K562 (cell line): ENCODE measurements around the gene SDK1. TPM values are rescaled to one million over a fixed set of nuclear protein-coding genes. Genes with fewer than 3 reads are reported as not detected.

Experiments used
- ATAC-seq: fragments of 200-7000 bp; cut with Tn5 transposase; 3 replicates; pipeline ENCODE4 v1.9.1; 2020; ENCODE audit warnings: moderate library complexity
- BruUV-seq: library from RNA; stranded (reverse); fragments of 400-500 nt; replicated peaks from 2 replicates; lab custom pipeline; 2021; lab: Mats Ljungman, UMichigan
- CTCF ChIA-PET: fragments of 300-600 bp; formaldehyde crosslinking; extraction: SDS; loops from one replicate; lab custom pipeline; 2021; ENCODE audit warnings: low intra/inter-chr PET ratio; lab: Yijun Ruan, JAX
- POLR2A ChIA-PET: fragments of 300-600, 350-650 bp; sonication (Branson Sonifier 250); formaldehyde crosslinking; extraction: SDS; loops from one replicate; lab custom pipeline; 2021; ENCODE audit warnings: antibody characterized with exemption, inconsistent platforms; lab: Yijun Ruan, JAX
- DNase-seq, 4 experiments: peaks; one replicate each; pipeline versions ENCODE4 v3.0.0 to v3.0.0-alpha.2; 2011 to 2018; ENCODE audit warnings: low spot score in 3 of 4, mixed read lengths in 3 of 4; ENCODE audit errors: extremely low read depth in 1 of 4
- FAIRE-seq: peaks from 2 replicates; lab custom pipeline; 2011; peaks lifted over from hg19 to GRCh38; lab: Jason Lieb, UNC
- H2AFZ ChIP-seq: 2 replicates; pipeline ENCODE4 v1.6.0; 2011; ENCODE audit warnings: low read depth, low read length, control low read depth, inconsistent platforms
- H3K27ac ChIP-seq: fragments of 200-600 bp; 3 replicates; pipeline ENCODE4 v1.8.0; 2011; ENCODE audit warnings: low read depth, mild to moderate bottlenecking, control low read depth, inconsistent platforms, low read length, moderate library complexity, mixed read lengths; ENCODE audit errors: extremely low read depth
- H3K27me3 ChIP-seq, 2 experiments: fragments of 300-600 bp in 1 of 2; 2 replicates in 1 of 2; 3 replicates in 1 of 2; pipeline versions ENCODE4 v1.6.0 to v1.8.0; 2011; ENCODE audit warnings: inconsistent platforms in 2 of 2, low read length in 2 of 2, mild to moderate bottlenecking in 1 of 2, mixed read lengths in 1 of 2, moderate library complexity in 1 of 2; ENCODE audit not compliant: control insufficient read depth in 2 of 2, insufficient read depth in 2 of 2
- H3K36me3 ChIP-seq: fragments of 300-600 bp; 3 replicates; pipeline ENCODE4 v1.8.0; 2011; ENCODE audit warnings: mild to moderate bottlenecking, low read length, inconsistent platforms; ENCODE audit not compliant: control insufficient read depth, insufficient read depth
- H3K4me1 ChIP-seq, 2 experiments: fragments of 200-600 bp in 1 of 2; replicated peaks in 1 of 2; 2 replicates in 1 of 2; 3 replicates in 1 of 2; pipeline versions ENCODE4 v1.5.1 to v1.8.0; 2011; ENCODE audit warnings: inconsistent platforms in 2 of 2, low read length in 2 of 2, mild to moderate bottlenecking in 1 of 2, mixed read lengths in 1 of 2, moderate library complexity in 1 of 2; ENCODE audit not compliant: control insufficient read depth in 2 of 2, insufficient read depth in 2 of 2
- H3K4me2 ChIP-seq: 2 replicates; pipeline ENCODE4 v1.6.1; 2011; ENCODE audit warnings: low read length, control low read depth, inconsistent platforms, mixed read lengths; ENCODE audit not compliant: insufficient read depth
- H3K4me3 ChIP-seq: fragments of 200-600 bp; sonication (generic), shearing (Covaris generic); 2 replicates; pipeline ENCODE4 v1.5.1; 2016; ENCODE audit warnings: control low read depth, inconsistent platforms
- H3K79me2 ChIP-seq: fragments of 200-600 bp; 3 replicates; pipeline ENCODE4 v1.8.0; 2011; ENCODE audit warnings: low read length, inconsistent platforms; ENCODE audit not compliant: control insufficient read depth, insufficient read depth
- H3K9ac ChIP-seq, 2 experiments: 2 replicates each; pipeline versions ENCODE4 v1.6.0 to v1.6.1; 2011; ENCODE audit warnings: low read depth in 2 of 2, low read length in 2 of 2, control low read depth in 1 of 2, inconsistent platforms in 1 of 2, mild to moderate bottlenecking in 1 of 2, mixed read lengths in 1 of 2; ENCODE audit not compliant: insufficient read depth in 1 of 2
- H3K9me1 ChIP-seq: one replicate; pipeline ENCODE4 v1.6.0; 2011; ENCODE audit warnings: inconsistent platforms, mild to moderate bottlenecking, low read length, moderate library complexity; ENCODE audit not compliant: control insufficient read depth, insufficient read depth
- H3K9me3 ChIP-seq: replicated peaks from 2 replicates; pipeline ENCODE4 v1.5.1; 2011; ENCODE audit warnings: low read depth, low read length, inconsistent platforms; ENCODE audit not compliant: control insufficient read depth, insufficient read depth
- H4K20me1 ChIP-seq: replicated peaks from 2 replicates; pipeline ENCODE4 v1.6.1; 2011; ENCODE audit warnings: low read length, inconsistent platforms, mixed read lengths; ENCODE audit not compliant: control insufficient read depth, insufficient read depth
- BRF1 ChIP-seq: IDR thresholded peaks from 3 replicates; pipeline ENCODE4 v1.6.1; 2011; ENCODE audit warnings: borderline replicate concordance, mild to moderate bottlenecking; ENCODE audit not compliant: insufficient read length; ENCODE audit errors: extremely low read depth
- JUND ChIP-seq, 2 experiments: IDR thresholded peaks; 2 replicates in 1 of 2; 3 replicates in 1 of 2; pipeline ENCODE4 v1.6.1; 2011; ENCODE audit warnings: borderline replicate concordance in 2 of 2, low read depth in 2 of 2, low read length in 2 of 2, improper control_type of control experiment in 1 of 2, missing biosample characterization in 1 of 2, missing genetic modification characterization in 1 of 2, missing genetic modification reagents in 1 of 2
- MTA2 ChIP-seq: fragments of 450-650 bp; IDR thresholded peaks from 2 replicates; pipeline ENCODE4 v1.6.1; 2016; ENCODE audit warnings: low read depth
- ZNF239 ChIP-seq: fragments of 250-450 bp; sonication (Bioruptor Pico); IDR thresholded peaks from 2 replicates; pipeline ENCODE4 v1.4.0; 2020; ENCODE audit warnings: mild to moderate bottlenecking
- ZNF282 ChIP-seq: sonication (generic); formaldehyde crosslinking; IDR thresholded peaks from 2 replicates; pipeline ENCODE4 v1.8.1; 2023; ENCODE audit warnings: missing genetic modification reagents
- ZNF778 ChIP-seq: fragments of 450-650 bp; formaldehyde crosslinking; IDR thresholded peaks from 2 replicates; pipeline ENCODE4 v1.4.0; 2020; ENCODE audit warnings: mild to moderate bottlenecking, moderate library complexity
- WGBS: fragments of 100-300 bp; shearing (Covaris generic); methylation state at CpG from one replicate; pipeline ENCODE4 v1.1.6; 2016; ENCODE audit warnings: low coverage, mixed read lengths; ENCODE audit not compliant: insufficient coverage; ENCODE audit errors: missing lambda C conversion rate; 5-methylcytosine and 5-hydroxymethylcytosine counted together
- in situ Hi-C: fragments of 300-500 bp; cut with MboI; formaldehyde crosslinking; loops from 4 replicates; pipeline ENCODE4 v1.15.0; 2018; ENCODE audit warnings: inconsistent platforms, mixed read lengths
- intact Hi-C: fragments of 100-400 bp; cut with micrococcal nuclease; formaldehyde crosslinking; loops from 2 replicates; pipeline ENCODE4 v1.14.2; 2022
- polyA plus RNA-seq, 8 experiments: library from polyadenylated mRNA; depleted of rRNA in 4 of 8; stranded (reverse) in 5 of 8; unstranded in 3 of 8; fragments of >200 nt; fragmentation: Nextera tagmentation in 2 of 8; fragmentation: Illumina TruSeq in 1 of 8; extraction: Ambion mirVana in 2 of 8; extraction: Trizol in 1 of 8; gene quantifications; 2 replicates each; pipeline versions ENCODE4 v1.2.1 to v1.2.3, GENCODE V29; 2011 to 2014; ENCODE audit warnings: inconsistent platforms in 1 of 8, missing spikeins in 1 of 8
- total RNA-seq, 7 experiments: library from RNA; depleted of rRNA in 6 of 7; stranded (reverse); fragments of >200 nt in 6 of 7; fragmentation: Illumina TruSeq in 2 of 7; extraction: Trizol in 2 of 7; gene quantifications; 2 replicates each; pipeline versions ENCODE4 v1.2.1 to v1.2.3, GENCODE V29; 2011 to 2021; ENCODE audit warnings: low replicate concordance in 1 of 7

Gene SDK1
- total and polyA plus RNA-seq, 9 of the 15 experiments (the other 6 are each of a cell fraction or from before 2014, with no cell fraction given), result 0.16 TPM; not detected in 8

DNA sequence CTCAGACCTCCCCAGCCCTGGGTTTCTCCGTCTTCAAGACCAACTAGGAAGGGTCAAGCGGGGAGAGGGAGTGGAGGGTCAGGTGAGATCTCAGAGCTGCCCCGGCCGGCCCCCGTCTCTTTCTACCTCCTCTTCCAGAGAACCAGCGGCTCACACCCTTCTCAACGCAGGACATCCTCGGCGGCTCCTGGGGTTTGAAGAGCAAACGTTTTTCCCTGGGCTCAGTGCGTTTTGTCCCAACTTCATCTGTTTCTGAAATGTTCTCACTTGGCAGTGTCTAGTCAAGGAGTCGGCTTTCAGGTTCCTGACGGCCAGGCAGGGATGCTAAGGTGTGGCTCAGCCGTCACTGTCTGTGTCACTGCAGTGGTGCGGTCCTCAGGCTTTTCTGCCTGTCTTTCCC lies 964.6 kb downstream of the SDK1 start:
- in situ Hi-C loops, result no loop called here
- intact Hi-C loops, result no loop called here
- BruUV-seq, result no TSS peak
- peaks cover 7 to 55% of the 10 kb centered on the region in 2 experiments; a peak in 3 of 5 replicates for H3K27me3 ChIP-seq
- no peaks in the 10 kb centered on the region for H3K79me2 ChIP-seq
- TF ChIP-seq MTA2, result no peak
- no peak for TF ChIP-seq JUND (IDR thresholded peaks at IDR 0.05; ENCODE audit: borderline replicate concordance, low read depth, low read length)
- TF ChIP-seq JUND (tag; IDR thresholded peaks at IDR 0.05; ENCODE audit: borderline replicate concordance, low read depth, low read length), result no peak
- TF ChIP-seq ZNF239 (CRISPR knock-in tag), result no peak
- no peak for TF ChIP-seq ZNF282
- TF ChIP-seq ZNF778 (CRISPR knock-in tag), result no peak
- no peak for TF ChIP-seq BRF1
- no peak for ATAC-seq
- H4K20me1 ChIP-seq, result no peaks in the 10 kb centered on the region
- WGBS, result 0% methylated on average over 11 of the region's 15 CpGs
- no peak overlapping the region for H3K9ac ChIP-seq
- H3K36me3 ChIP-seq, result no peaks in the 10 kb centered on the region
- no peak for FAIRE-seq
- CTCF ChIA-PET, result no interaction called here
- H3K9me1 ChIP-seq, result no peaks in the 10 kb centered on the region
- no peak overlapping the region for H3K4me2 ChIP-seq
- no peaks in the 10 kb centered on the region for H3K9me3 ChIP-seq
- no peak for DNase-seq
- no peak overlapping the region for H3K4me3 ChIP-seq
- no peak overlapping the region for H2AFZ ChIP-seq
- POLR2A ChIA-PET, result no interaction called here
- H3K27ac ChIP-seq, result no peak overlapping the region
- no peaks in the 10 kb centered on the region for H3K4me1 ChIP-seq
